SH-SY5Y (cell line): Measurements from ENCODE around the gene OR1C1.

Experiments
- GATA2 ChIP-seq: IDR thresholded peaks from 2 replicates; pipeline ENCODE4 v1.6.1; 2011; ENCODE audit warnings: mild to moderate bottlenecking, low read depth, low read length
- GATA3 ChIP-seq: IDR thresholded peaks from 2 replicates; pipeline ENCODE4 v1.6.1; 2011; ENCODE audit warnings: low read depth, mild to moderate bottlenecking, low read length, moderate library complexity

GRCh38 chr1:247747616-247748015 is 12.7 kb downstream of the OR1C1 start:
- no peak for TF ChIP-seq GATA2
- TF ChIP-seq GATA3: no peak
